SK-N-SH (cell line): ENCODE measurements around the gene CENPT. TPM values are rescaled to one million over a fixed set of nuclear protein-coding genes. Genes with fewer than 3 reads are reported as not detected.

Experiments
- CTCF ChIA-PET: fragments of 300-600, 350-600 bp; formaldehyde crosslinking; extraction: SDS; loops from one replicate; lab custom pipeline; 2021; lab: Yijun Ruan, JAX
- POLR2A ChIA-PET: fragments of 350-600 bp; sonication (Branson Sonifier 250); formaldehyde crosslinking; extraction: SDS; loops from one replicate; lab custom pipeline; 2020; ENCODE audit warnings: antibody characterized with exemption, inconsistent platforms; lab: Yijun Ruan, JAX
- DNase-seq: peaks from one replicate; pipeline ENCODE4 v3.0.0; 2012
- H2AFZ ChIP-seq: fragments of 200-600 bp; sonication (generic); 2 replicates; pipeline ENCODE4 v1.8.1; 2016; ENCODE audit warnings: antibody characterized with exemption, mild to moderate bottlenecking, low read depth
- H3F3A ChIP-seq: fragments of 200-600 bp; sonication (generic); replicated peaks from 2 replicates; pipeline ENCODE3; 2016; ENCODE audit warnings: antibody characterized with exemption, mild to moderate bottlenecking; ENCODE audit not compliant: insufficient read depth
- H3K27ac ChIP-seq, 2 experiments: fragments of 200-500 bp in 1 of 2; fragments of 200-600 bp in 1 of 2; sonication (Bioruptor generic) in 1 of 2; sonication (generic), shearing (Covaris generic) in 1 of 2; 2 replicates each; pipeline versions ENCODE4 v1.5.1 to v1.6.1; 2014 to 2016; ENCODE audit warnings: low read depth in 2 of 2, inconsistent platforms in 1 of 2, low read length in 1 of 2, mild to moderate bottlenecking in 1 of 2, mixed read lengths in 1 of 2
- H3K27me3 ChIP-seq: fragments of 200-600 bp; sonication (generic), shearing (Covaris generic); 2 replicates; pipeline ENCODE4 v1.6.1; 2016; ENCODE audit warnings: mixed run types; ENCODE audit not compliant: insufficient read depth
- H3K36me3 ChIP-seq, 2 experiments: fragments of 200-500 bp in 1 of 2; fragments of 200-600 bp in 1 of 2; sonication (Bioruptor generic) in 1 of 2; sonication (generic) in 1 of 2; replicated peaks in 1 of 2; 2 replicates each; pipeline versions ENCODE3 to v1.5.1; 2014 to 2016; ENCODE audit warnings: low read length in 1 of 2, mild to moderate bottlenecking in 1 of 2; ENCODE audit not compliant: insufficient read depth in 2 of 2, control insufficient read depth in 1 of 2
- H3K4me1 ChIP-seq, 2 experiments: fragments of 200-500 bp in 1 of 2; fragments of 200-600 bp in 1 of 2; sonication (Bioruptor generic) in 1 of 2; sonication (generic), shearing (Covaris generic) in 1 of 2; 2 replicates each; pipeline versions ENCODE4 v1.5.1 to v1.6.1; 2014 to 2016; ENCODE audit warnings: low read depth in 1 of 2, low read length in 1 of 2, mixed run types in 1 of 2; ENCODE audit not compliant: insufficient read depth in 2 of 2, control insufficient read depth in 1 of 2
- H3K4me2 ChIP-seq: fragments of 200-600 bp; sonication (generic), shearing (Covaris generic); 2 replicates; pipeline ENCODE4 v1.6.1; 2017; ENCODE audit warnings: mixed run types
- H3K4me3 ChIP-seq, 2 experiments: fragments of 200-500 bp in 1 of 2; fragments of 200-600 bp in 1 of 2; sonication (Bioruptor generic) in 1 of 2; sonication (generic), shearing (Covaris generic) in 1 of 2; 2 replicates each; pipeline versions ENCODE4 v1.5.1 to v1.8.1; 2014 to 2016; ENCODE audit warnings: low read depth in 2 of 2, inconsistent platforms in 1 of 2, low read length in 1 of 2, mild to moderate bottlenecking in 1 of 2, mixed read lengths in 1 of 2, moderate library complexity in 1 of 2
- H3K79me2 ChIP-seq: fragments of 200-600 bp; sonication (generic); 2 replicates; pipeline ENCODE4 v1.8.1; 2017; ENCODE audit warnings: mild to moderate bottlenecking; ENCODE audit not compliant: insufficient read depth
- H3K9ac ChIP-seq: fragments of 200-600 bp; sonication (generic); 2 replicates; pipeline ENCODE4 v1.6.1; 2017; ENCODE audit warnings: mixed run types
- H3K9me2 ChIP-seq: fragments of 200-600 bp; sonication (generic); 2 replicates; pipeline ENCODE4 v1.6.1; 2017; ENCODE audit warnings: mixed run types
- H3K9me3 ChIP-seq: fragments of 200-600 bp; sonication (generic); 2 replicates; pipeline ENCODE4 v1.6.1; 2017; ENCODE audit warnings: mixed run types, mild to moderate bottlenecking, moderate library complexity
- H4K20me1 ChIP-seq: fragments of 200-600 bp; sonication (generic); 2 replicates; pipeline ENCODE4 v1.6.1; 2017; ENCODE audit warnings: mild to moderate bottlenecking, mixed run types; ENCODE audit not compliant: insufficient read depth
- ELF1 ChIP-seq: IDR thresholded peaks from 2 replicates; pipeline ENCODE4 v1.4.0; 2012
- FOSL2 ChIP-seq: IDR thresholded peaks from 2 replicates; pipeline ENCODE4 v1.4.0; 2012; ENCODE audit warnings: low read depth, mild to moderate bottlenecking, moderate library complexity, borderline replicate concordance
- IRF3 ChIP-seq: fragments of 150-350 bp; IDR thresholded peaks from 2 replicates; pipeline ENCODE4 v1.6.1; 2016; ENCODE audit warnings: mild to moderate bottlenecking, low read depth, low read length
- JUND ChIP-seq: IDR thresholded peaks from 2 replicates; pipeline ENCODE4 v1.4.0; 2012
- NRF1 ChIP-seq: IDR thresholded peaks from 2 replicates; pipeline ENCODE4 v1.6.1; 2012; ENCODE audit warnings: low read depth, mild to moderate bottlenecking, low read length
- RAD21 ChIP-seq: IDR thresholded peaks from 2 replicates; pipeline ENCODE4 v1.6.1; 2012; ENCODE audit warnings: mild to moderate bottlenecking, low read length
- TEAD4 ChIP-seq: IDR thresholded peaks from 2 replicates; pipeline ENCODE4 v1.4.0; 2012; ENCODE audit warnings: mild to moderate bottlenecking, borderline replicate concordance; ENCODE audit not compliant: insufficient read depth
- YY1 ChIP-seq: IDR thresholded peaks from 2 replicates; pipeline ENCODE4 v1.4.0; 2012; ENCODE audit warnings: low read depth, mild to moderate bottlenecking
- WGBS: methylation state at CpG from one replicate; pipeline ENCODE4 v1.1.6; 2017; ENCODE audit warnings: low lambda C conversion rate; 5-methylcytosine and 5-hydroxymethylcytosine counted together
- polyA plus RNA-seq, 3 experiments: library from polyadenylated mRNA; depleted of rRNA; stranded (reverse); fragments of >200 nt; gene quantifications; 2 replicates each; pipeline ENCODE4 v1.2.3, GENCODE V29; 2012
- TF ChIP-seq, protein P1 (sequence below): IDR thresholded peaks from 2 replicates; pipeline ENCODE4 v1.4.0; 2012; ENCODE audit warnings: low read depth, borderline replicate concordance

CENPT gene
- polyA plus RNA-seq, 1 of the 3 experiments (the other 2 are of a cell fraction) = 48.6 TPM

DNA sequence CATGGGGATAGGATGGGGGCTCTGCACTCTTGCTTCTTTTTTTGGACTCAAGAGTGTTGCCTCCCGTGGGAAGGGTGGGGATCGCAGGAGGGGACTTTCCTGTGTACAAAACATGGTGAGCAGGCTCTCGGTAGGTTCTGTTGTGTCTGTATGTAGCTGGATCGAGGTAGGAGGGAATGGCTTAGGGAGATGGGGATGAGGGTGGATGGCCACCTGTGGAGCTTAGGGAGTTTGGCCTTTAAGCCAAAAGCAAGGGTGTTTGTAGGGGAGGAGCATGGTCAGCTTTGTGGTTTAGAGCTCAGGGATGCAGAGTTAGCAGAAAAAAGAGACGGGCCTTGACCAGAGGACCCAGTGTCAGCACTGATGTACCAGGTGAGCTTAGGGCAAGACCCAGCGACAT lies 14.4 kb upstream of the CENPT start:
- DNase-seq = no peak
- peaks cover 14% of the 10 kb centered on the region for H3F3A ChIP-seq
- POLR2A ChIA-PET = no interaction called here
- no peak overlapping the region for H3K4me2 ChIP-seq
- H3K9me2 ChIP-seq = no peaks in the 10 kb centered on the region
- no peak overlapping the region for H3K9ac ChIP-seq
- peaks cover 100% of the 10 kb centered on the region for H3K79me2 ChIP-seq
- no peak overlapping the region for H2AFZ ChIP-seq
- 97% methylated on average over 6 of the region's 6 CpGs for WGBS
- no peak for TF ChIP-seq FOSL2
- no peak for TF ChIP-seq NRF1
- TF ChIP-seq, protein P1, sequence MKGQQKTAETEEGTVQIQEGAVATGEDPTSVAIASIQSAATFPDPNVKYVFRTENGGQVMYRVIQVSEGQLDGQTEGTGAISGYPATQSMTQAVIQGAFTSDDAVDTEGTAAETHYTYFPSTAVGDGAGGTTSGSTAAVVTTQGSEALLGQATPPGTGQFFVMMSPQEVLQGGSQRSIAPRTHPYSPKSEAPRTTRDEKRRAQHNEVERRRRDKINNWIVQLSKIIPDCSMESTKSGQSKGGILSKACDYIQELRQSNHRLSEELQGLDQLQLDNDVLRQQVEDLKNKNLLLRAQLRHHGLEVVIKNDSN = no peak
- no peak for TF ChIP-seq JUND
- TF ChIP-seq TEAD4 = no peak
- no peak for TF ChIP-seq RAD21
- no peak for TF ChIP-seq YY1
- no peaks in the 10 kb centered on the region for H3K27me3 ChIP-seq
- no peaks in the 10 kb centered on the region for H3K9me3 ChIP-seq
- H3K36me3 ChIP-seq = peaks cover 27 to 31% of the 10 kb centered on the region in 2 experiments
- H3K27ac ChIP-seq = no peak overlapping the region
- H3K4me1 ChIP-seq = peaks cover 2 to 16% of the 10 kb centered on the region in 2 experiments; a peak in 2 of 4 replicates
- no peak overlapping the region for H3K4me3 ChIP-seq
- H4K20me1 ChIP-seq = peaks cover 91% of the 10 kb centered on the region
- CTCF ChIA-PET = interaction anchor here (0.9 to 4.5 kb wide), 4 partner anchors 15 to 67 kb away, joined by 3 to 18 read pairs (median 4); partner anchors contain the start of genes CENPT and NUTF2

- Histone ChIP-seq H3K79me2 (peaks cover 100% of the 10 kb centered on the region), H3K9me2 (no peaks in the 10 kb centered on the region), H3K9ac (no peak overlapping the region), H3K4me2 (no peak overlapping the region), H3K27ac (no peak overlapping the region), H3K4me3 (no peak overlapping the region), H3K36me3 (peaks cover 18 to 22% of the 10 kb centered on the region in 2 experiments), H3F3A (peaks cover 14% of the 10 kb centered on the region), H4K20me1 (peaks cover 98% of the 10 kb centered on the region), H3K4me1 (peaks cover 2 to 16% of the 10 kb centered on the region in 2 experiments; a peak in 2 of 4 replicates), H3K9me3 (no peaks in the 10 kb centered on the region), H2AFZ (no peak overlapping the region), H3K27me3 (no peaks in the 10 kb centered on the region)
- 88% methylated on average over 5 of the region's 8 CpGs for WGBS
- ChIA-PET CTCF (interaction anchor here (1.2 to 4.5 kb wide), 3 partner anchors 22 to 44 kb away, joined by 5 to 18 read pairs (median 5); no protein-coding TSS in a partner anchor), POLR2A (no interaction called here)
- DNase-seq = no peak
- TF ChIP-seq IRF3 (no peak), ELF1 (no peak), FOSL2 (no peak)
These were observed 13.3 kb upstream of the CENPT start for GRCh38 chr16:67860589-67861398.
